Measurements from ENCODE around the gene ARFGEF2. TPM values are rescaled to one million over a fixed set of nuclear protein-coding genes. Genes with fewer than 3 reads are reported as not detected.

The ARFGEF2 gene
- total RNA-seq, 1 donor from 2014 or later: 38.9 TPM

GRCh38 chr20:48926267-48926666 lies 4.8 kb downstream of the ARFGEF2 start:
- H3K36me3 ChIP-seq (ENCODE audit: control insufficient read depth, insufficient read depth, low read length): no peaks in the 10 kb centered on the region
- no peaks in the 10 kb centered on the region for H3K27me3 ChIP-seq (ENCODE audit: control insufficient read depth, insufficient read depth, low read length)
- DNase-seq (ENCODE audit: low read depth): no peak
- H3K4me3 ChIP-seq (ENCODE audit: low read depth, low read length): no peak overlapping the region
- TF ChIP-seq CTCF (IDR thresholded peaks at IDR 0.05; ENCODE audit: insufficient read depth, low read length, poor library complexity, severe bottlenecking): no peak

- no peaks in the 10 kb centered on the region for H3K27me3 ChIP-seq (ENCODE audit: control insufficient read depth, insufficient read depth, low read length)
- H3K36me3 ChIP-seq (ENCODE audit: control insufficient read depth, insufficient read depth, low read length): no peaks in the 10 kb centered on the region
- DNase-seq (ENCODE audit: low read depth): no peak
- no peak overlapping the region for H3K4me3 ChIP-seq (ENCODE audit: low read depth, low read length)
- TF ChIP-seq CTCF (IDR thresholded peaks at IDR 0.05; ENCODE audit: insufficient read depth, low read length, poor library complexity, severe bottlenecking): no peak
Measured at GRCh38 chr20:48926821-48927220, 5.3 kb downstream of the ARFGEF2 start.

GRCh38 chr20:48928832-48929725 lies 7.6 kb downstream of the ARFGEF2 start:
- no peak for DNase-seq (ENCODE audit: low read depth)
- H3K4me3 ChIP-seq (ENCODE audit: low read depth, low read length): no peak overlapping the region
- no peaks in the 10 kb centered on the region for H3K27me3 ChIP-seq (ENCODE audit: control insufficient read depth, insufficient read depth, low read length)
- TF ChIP-seq CTCF (IDR thresholded peaks at IDR 0.05; ENCODE audit: insufficient read depth, low read length, poor library complexity, severe bottlenecking): no peak
- H3K36me3 ChIP-seq (ENCODE audit: control insufficient read depth, insufficient read depth, low read length): no peaks in the 10 kb centered on the region

- no peak for TF ChIP-seq CTCF (IDR thresholded peaks at IDR 0.05; ENCODE audit: insufficient read depth, low read length, poor library complexity, severe bottlenecking)
Measured at GRCh38 chr20:48930035-48930434, 8.5 kb downstream of the ARFGEF2 start.

GRCh38 chr20:48930878-48931277 lies 9.4 kb downstream of the ARFGEF2 start:
- Histone ChIP-seq H3K4me3 (ENCODE audit: low read depth, low read length) (no peak overlapping the region), H3K36me3 (ENCODE audit: control insufficient read depth, insufficient read depth, low read length) (no peaks in the 10 kb centered on the region), H3K27me3 (ENCODE audit: control insufficient read depth, insufficient read depth, low read length) (no peaks in the 10 kb centered on the region)
- no peak for DNase-seq (ENCODE audit: low read depth)
- no peak for TF ChIP-seq CTCF (IDR thresholded peaks at IDR 0.05; ENCODE audit: insufficient read depth, low read length, poor library complexity, severe bottlenecking)

More at GRCh38 chr20:48930035-48930434, 8.5 kb downstream of the ARFGEF2 start:
- Histone ChIP-seq H3K36me3 (ENCODE audit: control insufficient read depth, insufficient read depth, low read length) (no peaks in the 10 kb centered on the region), H3K27me3 (ENCODE audit: control insufficient read depth, insufficient read depth, low read length) (no peaks in the 10 kb centered on the region), H3K4me3 (ENCODE audit: low read depth, low read length) (no peak overlapping the region)
- no peak for DNase-seq (ENCODE audit: low read depth)
